Heart left ventricle (tissue), 16 donors: Measurements from ENCODE around the gene GNAI2. TPM values are rescaled to one million over a fixed set of nuclear protein-coding genes. Genes with fewer than 3 reads are reported as not detected.

Experiments
- ATAC-seq, 4 donors: fragments of 200-7000 bp; cut with Tn5 transposase; one replicate each; pipeline ENCODE4 v1.9.1; 2020 to 2022; ENCODE audit warnings: moderate library complexity in 4 of 4, mild to moderate bottlenecking in 3 of 4, moderate number of reproducible peaks in 1 of 4
- DNase-seq, 5 donors: peaks; one replicate each; pipeline ENCODE4 v3.0.0-alpha.2; 2020
- H3K27ac ChIP-seq, 12 donors: fragments of 200-600 bp; sonication (generic) in 4 of 12; one replicate each; pipeline versions ENCODE4 v1.5.0 to v1.8.0; 2016 to 2022; ENCODE audit warnings: mild to moderate bottlenecking in 2 of 12
- H3K27me3 ChIP-seq, 9 donors: fragments of 200-600 bp; sonication (generic) in 2 of 9; one replicate each; pipeline versions ENCODE4 v1.5.1 to v1.8.0; 2016 to 2022; ENCODE audit warnings: mild to moderate bottlenecking in 3 of 9
- H3K36me3 ChIP-seq, 9 donors: fragments of 200-600 bp; sonication (generic) in 2 of 9; one replicate each; pipeline versions ENCODE4 v1.5.0 to v1.8.0; 2018 to 2022; ENCODE audit warnings: mild to moderate bottlenecking in 2 of 9
- H3K4me1 ChIP-seq, 12 donors: fragments of 200-600 bp; sonication (generic) in 4 of 12; one replicate each; pipeline versions ENCODE4 v1.5.0 to v1.8.0; 2016 to 2022; ENCODE audit warnings: mild to moderate bottlenecking in 3 of 12
- H3K4me3 ChIP-seq, 12 donors: fragments of 200-600 bp; sonication (generic) in 4 of 12; one replicate each; pipeline versions ENCODE4 v1.5.0 to v1.8.0; 2017 to 2022; ENCODE audit warnings: mild to moderate bottlenecking in 9 of 12, moderate library complexity in 4 of 12
- H3K9me3 ChIP-seq, 12 donors: fragments of 200-600 bp; sonication (generic) in 4 of 12; one replicate each; pipeline versions ENCODE4 v1.5.0 to v1.8.0; 2016 to 2022; ENCODE audit warnings: mild to moderate bottlenecking in 1 of 12
- POLR2A ChIP-seq, 2 donors: fragments of 450-650 bp; IDR thresholded peaks; one replicate each; pipeline ENCODE4 v1.6.1; 2017; ENCODE audit warnings: antibody characterized with exemption in 2 of 2, mild to moderate bottlenecking in 2 of 2, moderate library complexity in 2 of 2
- WGBS, 4 donors: extraction: QIAGEN DNeasy Blood & Tissue Kit in 2 of 4; methylation state at CpG; one replicate each; pipeline versions ENCODE4 v1.1.5 to v1.1.7; 2013 to 2018; 5-methylcytosine and 5-hydroxymethylcytosine counted together
- intact Hi-C, 10 donors: fragments of 100-400 bp; cut with DNase I; formaldehyde crosslinking; loops; one replicate each; pipeline versions ENCODE4 v1.11.1 to v1.14.2; 2022
- polyA plus RNA-seq, 2 donors: library from polyadenylated mRNA; stranded (reverse); fragments of 200-250 nt; gene quantifications; one replicate each; pipeline ENCODE4 v1.2.3, GENCODE V29; 2013
- total RNA-seq, 9 donors: library from RNA; depleted of rRNA in 2 of 9; stranded (reverse); fragments of >200 nt in 2 of 9; fragmentation: NEBNext Ultra II Directional in 3 of 9; extraction: Animal tissue kit (Norgen Biotek cat#: 25700) in 3 of 9; gene quantifications; one replicate each; pipeline versions ENCODE4 v1.1.0 to v1.2.4, GENCODE V29; 2016 to 2023
- TF ChIP-seq, protein P1 (sequence below), 12 donors: fragments of 200-600 bp; sonication (generic) in 4 of 12; IDR thresholded peaks; one replicate each; pipeline versions ENCODE4 v1.5.0 to v1.8.0; 2018 to 2022; ENCODE audit warnings: antibody characterized with exemption in 12 of 12, mild to moderate bottlenecking in 5 of 12
- donor health status: ischemic (EF 13 %, LVEDD 7.1; RV severe dilation, severe dysfunction).
- donor health status: healthy with polysubstance abuse.
- donor health status: DM: no; HTN: yes; CAD: no.
- donor health status: DM: no; HTN: no; CAD: no.
- donor health status: ischemic (EF 25% LVEDD 6.9; RV normal size, moderate dysfunction).
- donor health status: ischemic (EF 25% LVEDD 5.7; RV mildly dilated, moderate dysfunction).
- donor health status: healthy.
- donor health status: DM: yes; HTN: yes; CAD: no.
- donor health status: ischemic (EF 35%, LVEDD 5.7; RV mildly dilated, moderate dysfunction).
- donor health status: nonischemic (EF 11% LVEDD 7.7; RV severe dilation, severe dysfunction).
- donor health status: DM: yes; HTN: yes; CAD: no.
- donor health status: PGD.
- donor health status: ischemic (EF 29% LVEDD 5.4; RV normal size, mild dysfunction).
- donor health status: nonischemic (EF 23%, LVEDD 6.1; RV moderate dilation, normal function).

GNAI2 gene
- total and polyA plus RNA-seq, 11 donors = 93.2 to 365 (median 140) TPM

- ATAC-seq (no peak), DNase-seq (no peak)
- 48 to 60% (median 55%) methylated on average over 16 of the region's 16 CpGs for WGBS, 4 donors
- Histone ChIP-seq H3K4me1 (peaks cover 34 to 100% (median 96%) of the 10 kb centered on the region in 12 donors), H3K4me3 (peak overlapping the region in 11 of 12 donors; percentile 6 to 58 (median 49)), H3K27ac (peak overlapping the region; percentile 85 to 99 (median 94)), H3K9me3 (no peaks in the 10 kb centered on the region), H3K36me3 (peaks cover 0 to 54% (median 4%) of the 10 kb centered on the region in 9 donors), H3K27me3 (no peaks in the 10 kb centered on the region)
- no peak for TF ChIP-seq POLR2A (IDR thresholded peaks at IDR 0.05)
- TF ChIP-seq, protein P1, sequence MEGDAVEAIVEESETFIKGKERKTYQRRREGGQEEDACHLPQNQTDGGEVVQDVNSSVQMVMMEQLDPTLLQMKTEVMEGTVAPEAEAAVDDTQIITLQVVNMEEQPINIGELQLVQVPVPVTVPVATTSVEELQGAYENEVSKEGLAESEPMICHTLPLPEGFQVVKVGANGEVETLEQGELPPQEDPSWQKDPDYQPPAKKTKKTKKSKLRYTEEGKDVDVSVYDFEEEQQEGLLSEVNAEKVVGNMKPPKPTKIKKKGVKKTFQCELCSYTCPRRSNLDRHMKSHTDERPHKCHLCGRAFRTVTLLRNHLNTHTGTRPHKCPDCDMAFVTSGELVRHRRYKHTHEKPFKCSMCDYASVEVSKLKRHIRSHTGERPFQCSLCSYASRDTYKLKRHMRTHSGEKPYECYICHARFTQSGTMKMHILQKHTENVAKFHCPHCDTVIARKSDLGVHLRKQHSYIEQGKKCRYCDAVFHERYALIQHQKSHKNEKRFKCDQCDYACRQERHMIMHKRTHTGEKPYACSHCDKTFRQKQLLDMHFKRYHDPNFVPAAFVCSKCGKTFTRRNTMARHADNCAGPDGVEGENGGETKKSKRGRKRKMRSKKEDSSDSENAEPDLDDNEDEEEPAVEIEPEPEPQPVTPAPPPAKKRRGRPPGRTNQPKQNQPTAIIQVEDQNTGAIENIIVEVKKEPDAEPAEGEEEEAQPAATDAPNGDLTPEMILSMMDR (IDR thresholded peaks at IDR 0.05) = no peak
- intact Hi-C loops = no loop called here
Observed at GRCh38 chr3:50245251-50245745, 9.3 kb downstream of the GNAI2 start.

GRCh38 chr3:50245831-50246516 lies 10.0 kb downstream of the GNAI2 start:
- Histone ChIP-seq H3K4me3 (peak overlapping the region; percentile 6 to 58 (median 49)), H3K36me3 (peaks cover 0 to 54% (median 6%) of the 10 kb centered on the region in 9 donors), H3K27ac (peak overlapping the region; percentile 85 to 99 (median 94)), H3K27me3 (no peaks in the 10 kb centered on the region), H3K9me3 (no peaks in the 10 kb centered on the region), H3K4me1 (peaks cover 34 to 100% (median 96%) of the 10 kb centered on the region in 12 donors)
- ATAC-seq = peak; percentile 62 to 77 (median 74)
- WGBS, 4 donors = 1 to 5% (median 2%) methylated on average over 11 to 25 of the region's 25 CpGs
- TF ChIP-seq, protein P1 (IDR thresholded peaks at IDR 0.05) = peak; percentile 95 to 99 (median 98)
- TF ChIP-seq POLR2A (IDR thresholded peaks at IDR 0.05) = no peak
- intact Hi-C loops = loop anchor here in 5 of 10 donors (1.0 to 2.0 kb wide), 3 partner anchors 19 to 27 kb away; no protein-coding TSS in a partner anchor
- DNase-seq = peak; percentile 91 to 95 (median 93)

DNA sequence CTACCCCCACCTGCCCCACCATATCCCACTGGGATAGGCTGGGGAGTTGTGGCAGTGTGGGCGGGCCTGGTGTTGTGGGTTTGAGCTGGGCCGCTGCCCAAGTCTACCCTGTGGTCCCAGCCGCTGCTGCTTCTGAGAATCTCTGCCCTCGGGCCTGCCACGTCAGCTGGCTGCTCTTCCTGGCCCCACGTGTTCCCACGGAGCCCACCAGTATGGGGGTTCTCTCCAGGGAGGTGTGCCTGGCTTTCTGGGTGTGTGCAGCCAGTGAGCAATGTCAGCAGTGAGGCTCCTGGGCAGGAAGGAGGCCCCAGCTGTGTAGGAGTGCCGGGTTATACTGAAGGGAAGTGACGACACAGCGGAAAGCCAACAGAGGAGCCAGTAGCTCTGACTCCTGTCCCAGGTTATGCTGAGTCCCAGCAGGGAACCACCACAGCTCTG lies 10.5 kb downstream of the GNAI2 start:
- no peaks in the 10 kb centered on the region for H3K27me3 ChIP-seq
- H3K9me3 ChIP-seq = no peaks in the 10 kb centered on the region
- WGBS, 4 donors = 28 to 36% (median 30%) methylated on average over 10 of the region's 10 CpGs
- peak overlapping the region in 11 of 12 donors; percentile 9 to 58 (median 49) for H3K4me3 ChIP-seq
- TF ChIP-seq, protein P1 (IDR thresholded peaks at IDR 0.05) = peak in 4 of 12 donors; percentile 3 to 47 (median 26)
- peak in 1 of 2 donors; percentile 14 for TF ChIP-seq POLR2A (IDR thresholded peaks at IDR 0.05)
- H3K36me3 ChIP-seq = peaks cover 0 to 57% (median 6%) of the 10 kb centered on the region in 9 donors
- peak overlapping the region; percentile 85 to 99 (median 94) for H3K27ac ChIP-seq
- H3K4me1 ChIP-seq = peaks cover 33 to 100% (median 96%) of the 10 kb centered on the region in 12 donors
- intact Hi-C loops = loop anchor here in 5 of 10 donors (1.0 to 2.0 kb wide), 3 partner anchors 19 to 27 kb away; no protein-coding TSS in a partner anchor
- peak; percentile 13 to 61 (median 41) for ATAC-seq
- peak in 3 of 5 donors; percentile 70 to 84 (median 75) for DNase-seq

GRCh38 chr3:50248387-50248786 lies 12.4 kb downstream of the GNAI2 start:
- ATAC-seq (peak; percentile 30 to 59 (median 46)), DNase-seq (peak in 3 of 5 donors; percentile 63 to 85 (median 78))
- Histone ChIP-seq H3K36me3 (peaks cover 0 to 76% (median 23%) of the 10 kb centered on the region in 9 donors), H3K4me3 (peak overlapping the region in 1 of 12 donors; percentile 3), H3K27me3 (no peaks in the 10 kb centered on the region), H3K4me1 (peaks cover 21 to 100% (median 91%) of the 10 kb centered on the region in 12 donors), H3K27ac (peak overlapping the region; percentile 81 to 99 (median 94)), H3K9me3 (no peaks in the 10 kb centered on the region)
- intact Hi-C loops = no loop called here
- TF ChIP-seq POLR2A (IDR thresholded peaks at IDR 0.05) = peak in 1 of 2 donors; percentile 23
- TF ChIP-seq, protein P1 (IDR thresholded peaks at IDR 0.05) = no peak
- 7 to 15% (median 8%) methylated on average over 3 of the region's 3 CpGs for WGBS, 4 donors
